ENCODE results near the gene FLRT2. TPM values are rescaled to one million over a fixed set of nuclear protein-coding genes. Genes with fewer than 3 reads are reported as not detected.

FLRT2 gene, protein sequence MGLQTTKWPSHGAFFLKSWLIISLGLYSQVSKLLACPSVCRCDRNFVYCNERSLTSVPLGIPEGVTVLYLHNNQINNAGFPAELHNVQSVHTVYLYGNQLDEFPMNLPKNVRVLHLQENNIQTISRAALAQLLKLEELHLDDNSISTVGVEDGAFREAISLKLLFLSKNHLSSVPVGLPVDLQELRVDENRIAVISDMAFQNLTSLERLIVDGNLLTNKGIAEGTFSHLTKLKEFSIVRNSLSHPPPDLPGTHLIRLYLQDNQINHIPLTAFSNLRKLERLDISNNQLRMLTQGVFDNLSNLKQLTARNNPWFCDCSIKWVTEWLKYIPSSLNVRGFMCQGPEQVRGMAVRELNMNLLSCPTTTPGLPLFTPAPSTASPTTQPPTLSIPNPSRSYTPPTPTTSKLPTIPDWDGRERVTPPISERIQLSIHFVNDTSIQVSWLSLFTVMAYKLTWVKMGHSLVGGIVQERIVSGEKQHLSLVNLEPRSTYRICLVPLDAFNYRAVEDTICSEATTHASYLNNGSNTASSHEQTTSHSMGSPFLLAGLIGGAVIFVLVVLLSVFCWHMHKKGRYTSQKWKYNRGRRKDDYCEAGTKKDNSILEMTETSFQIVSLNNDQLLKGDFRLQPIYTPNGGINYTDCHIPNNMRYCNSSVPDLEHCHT
- 10 to 100 TPM in 1 of 2 donors, 1 to 10 TPM in 1; 6.8 to 59.1 TPM for total RNA-seq

DNA sequence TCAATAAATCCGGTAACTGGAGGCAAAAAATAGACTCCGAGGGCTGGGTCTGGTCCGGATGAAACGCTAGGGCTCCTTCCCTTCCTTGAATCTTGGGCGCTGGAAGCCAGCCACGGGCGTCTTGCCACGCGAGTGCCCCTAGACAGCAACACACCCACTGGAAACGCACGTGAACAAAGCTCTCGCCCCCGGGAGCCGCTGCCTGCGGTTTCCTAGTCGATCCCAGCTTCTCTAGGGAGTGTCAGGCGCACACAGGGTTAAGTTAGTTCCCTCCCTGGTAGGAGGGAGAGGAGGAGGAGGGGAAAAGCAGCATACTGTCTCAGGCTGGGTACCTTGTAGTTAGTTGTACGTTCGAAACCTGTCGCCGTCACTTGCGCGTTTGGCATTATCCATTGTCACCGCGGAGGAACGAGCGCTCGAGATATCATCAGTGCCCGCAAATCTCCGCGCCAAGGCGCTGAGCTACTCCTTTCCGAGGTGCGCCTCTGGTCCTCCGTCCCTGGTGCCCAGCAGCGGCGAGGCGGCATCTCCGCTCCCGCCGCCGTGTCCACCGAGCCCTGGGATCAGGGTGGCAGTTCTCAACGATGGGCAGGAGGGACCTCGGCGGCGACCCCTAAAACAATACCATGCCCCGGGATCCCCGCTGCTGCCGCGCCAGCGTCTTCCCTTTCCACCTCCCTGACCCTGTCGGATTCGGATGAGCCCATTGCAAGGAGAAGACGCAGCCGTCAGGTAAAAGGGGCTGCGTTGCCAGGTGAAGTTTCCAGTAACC is at the start of gene FLRT2:
Gene FLRT2 (plus strand): TSS at position 342 of the 772 bp plus-strand sequence. CDS start 91,371 bp downstream, outside the sequence.
- peak within 1 kb of the TSS; percentile 28 to 45 for H3K27ac ChIP-seq
- H3K4me3 ChIP-seq, result peak within 1 kb of the TSS; percentile 42 to 49
- TF ChIP-seq POLR2AphosphoS5 (IDR thresholded peaks at IDR 0.05) (no peak), POLR2A (IDR thresholded peaks at IDR 0.05) (no peak)
- TF ChIP-seq, protein P1, sequence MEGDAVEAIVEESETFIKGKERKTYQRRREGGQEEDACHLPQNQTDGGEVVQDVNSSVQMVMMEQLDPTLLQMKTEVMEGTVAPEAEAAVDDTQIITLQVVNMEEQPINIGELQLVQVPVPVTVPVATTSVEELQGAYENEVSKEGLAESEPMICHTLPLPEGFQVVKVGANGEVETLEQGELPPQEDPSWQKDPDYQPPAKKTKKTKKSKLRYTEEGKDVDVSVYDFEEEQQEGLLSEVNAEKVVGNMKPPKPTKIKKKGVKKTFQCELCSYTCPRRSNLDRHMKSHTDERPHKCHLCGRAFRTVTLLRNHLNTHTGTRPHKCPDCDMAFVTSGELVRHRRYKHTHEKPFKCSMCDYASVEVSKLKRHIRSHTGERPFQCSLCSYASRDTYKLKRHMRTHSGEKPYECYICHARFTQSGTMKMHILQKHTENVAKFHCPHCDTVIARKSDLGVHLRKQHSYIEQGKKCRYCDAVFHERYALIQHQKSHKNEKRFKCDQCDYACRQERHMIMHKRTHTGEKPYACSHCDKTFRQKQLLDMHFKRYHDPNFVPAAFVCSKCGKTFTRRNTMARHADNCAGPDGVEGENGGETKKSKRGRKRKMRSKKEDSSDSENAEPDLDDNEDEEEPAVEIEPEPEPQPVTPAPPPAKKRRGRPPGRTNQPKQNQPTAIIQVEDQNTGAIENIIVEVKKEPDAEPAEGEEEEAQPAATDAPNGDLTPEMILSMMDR (IDR thresholded peaks at IDR 0.05), result no peak
- H3K4me1 ChIP-seq (replicated peaks), result no peaks in the 10 kb centered on the region
- no peaks in the 10 kb centered on the region for H3K36me3 ChIP-seq
- 1% methylated on average over 54 of the region's 57 CpGs for WGBS
- H3K9me3 ChIP-seq, result no peaks in the 10 kb centered on the region
- intact Hi-C loops (cut with DNase I), result loop anchor here (10.0 kb wide), 2 partner anchors 525 to 1275 kb away; no protein-coding TSS in a partner anchor
- H3K27me3 ChIP-seq (replicated peaks; ENCODE audit: insufficient read depth), result peaks cover 17% of the 10 kb centered on the region
- no peak for DNase-seq (ENCODE audit: low spot score)

DNA sequence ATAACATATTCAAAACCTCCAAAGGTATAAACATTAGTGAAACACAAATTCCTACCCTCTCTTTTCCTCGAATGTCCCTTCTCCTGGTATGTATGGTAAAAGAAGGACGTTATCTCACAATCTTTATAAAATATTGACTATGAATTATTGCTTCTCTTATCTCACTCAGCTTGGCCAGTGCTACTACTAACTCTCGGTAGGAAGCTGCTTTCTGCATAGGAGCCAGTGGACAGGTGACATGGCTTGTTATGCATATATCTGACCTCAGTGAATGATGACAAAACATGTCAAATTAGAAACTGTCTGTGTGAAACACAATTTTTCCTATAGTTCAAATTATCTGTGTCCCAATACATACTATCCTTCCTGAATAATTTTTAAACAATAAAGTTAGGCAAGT is 48.5 kb upstream of the FLRT2 start:
- no peak for TF ChIP-seq POLR2AphosphoS5 (IDR thresholded peaks at IDR 0.05)
- TF ChIP-seq, protein P1 (IDR thresholded peaks at IDR 0.05), result no peak
- no peak for TF ChIP-seq POLR2A (IDR thresholded peaks at IDR 0.05)
- H3K27me3 ChIP-seq (replicated peaks; ENCODE audit: insufficient read depth), result no peaks in the 10 kb centered on the region
- no peak overlapping the region for H3K4me3 ChIP-seq
- no peak overlapping the region for H3K27ac ChIP-seq
- no peaks in the 10 kb centered on the region for H3K36me3 ChIP-seq
- no peaks in the 10 kb centered on the region for H3K4me1 ChIP-seq (replicated peaks)
- intact Hi-C loops (cut with DNase I), result no loop called here
- 72% methylated on average over 3 of the region's 3 CpGs for WGBS
- no peaks in the 10 kb centered on the region for H3K9me3 ChIP-seq
- DNase-seq (ENCODE audit: low spot score), result no peak

DNA sequence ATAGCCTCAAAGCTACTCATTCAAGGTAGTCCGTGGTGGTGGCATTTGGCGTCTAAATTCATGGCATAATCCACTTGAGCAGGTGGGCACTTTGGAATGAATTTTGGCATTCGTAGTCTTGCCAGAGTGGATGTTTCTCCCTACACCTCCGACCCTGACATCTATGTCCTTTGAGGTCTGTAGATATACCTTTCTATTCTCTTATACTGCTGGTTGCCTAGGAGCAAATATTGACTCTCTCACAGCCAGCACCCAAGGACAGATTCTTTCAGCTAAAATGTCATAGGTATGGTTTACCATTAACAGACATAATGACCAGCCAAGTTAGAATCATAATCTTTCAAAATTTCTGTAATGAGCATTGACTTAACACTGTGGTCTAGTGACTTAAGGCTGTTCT is 47.4 kb upstream of the FLRT2 start:
- no peak for TF ChIP-seq POLR2A (IDR thresholded peaks at IDR 0.05)
- TF ChIP-seq, protein P1 (IDR thresholded peaks at IDR 0.05), result no peak
- no peak for TF ChIP-seq POLR2AphosphoS5 (IDR thresholded peaks at IDR 0.05)
- Histone ChIP-seq H3K27ac (no peak overlapping the region), H3K9me3 (no peaks in the 10 kb centered on the region), H3K4me3 (no peak overlapping the region), H3K27me3 (replicated peaks; ENCODE audit: insufficient read depth) (no peaks in the 10 kb centered on the region), H3K4me1 (replicated peaks) (no peaks in the 10 kb centered on the region), H3K36me3 (no peaks in the 10 kb centered on the region)
- WGBS, result 82% methylated on average over 4 of the region's 4 CpGs
- DNase-seq (ENCODE audit: low spot score), result no peak
- intact Hi-C loops (cut with DNase I), result no loop called here

DNA sequence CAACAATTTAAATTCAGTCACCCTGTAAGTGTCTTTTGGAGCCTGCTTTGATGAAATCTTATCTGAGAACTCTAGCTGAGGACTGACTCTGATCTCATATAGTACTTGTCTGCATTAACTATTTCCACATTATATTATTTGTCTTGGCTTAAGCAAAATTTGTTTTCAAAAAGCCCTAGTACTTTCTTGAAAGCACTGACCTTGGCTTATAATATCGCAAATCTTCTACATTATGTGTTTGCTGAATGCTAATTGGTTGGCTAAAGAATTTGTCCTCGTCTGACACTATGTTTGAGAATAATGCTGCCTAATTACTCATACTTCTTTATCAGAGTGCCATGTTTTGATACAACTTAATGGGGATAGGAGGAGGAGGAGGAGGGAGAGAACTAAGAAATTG is 46.9 kb upstream of the FLRT2 start:
- Histone ChIP-seq H3K36me3 (no peaks in the 10 kb centered on the region), H3K9me3 (no peaks in the 10 kb centered on the region), H3K4me3 (no peak overlapping the region), H3K27ac (no peak overlapping the region), H3K27me3 (replicated peaks; ENCODE audit: insufficient read depth) (no peaks in the 10 kb centered on the region), H3K4me1 (replicated peaks) (no peaks in the 10 kb centered on the region)
- TF ChIP-seq, protein P1 (IDR thresholded peaks at IDR 0.05), result no peak
- TF ChIP-seq POLR2AphosphoS5 (IDR thresholded peaks at IDR 0.05) (no peak), POLR2A (IDR thresholded peaks at IDR 0.05) (no peak)
- 33% methylated on average over 2 of the region's 2 CpGs for WGBS
- no peak for DNase-seq (ENCODE audit: low spot score)
- intact Hi-C loops (cut with DNase I), result no loop called here
